MM.1S (cell line): ENCODE data around the gene FXR2.

Experiments used
- CTCF ChIP-seq: fragments of 300-600 bp; sonication (generic); IDR thresholded peaks from 2 replicates; pipeline ENCODE4 v1.5.1; 2016; ENCODE audit warnings: antibody characterized with exemption, low read length, mixed read lengths
- EZH2 ChIP-seq: fragments of 300-600 bp; sonication (generic); optimal IDR thresholded peaks from 2 replicates; pipeline ENCODE3; 2017; ENCODE audit warnings: low read depth, mild to moderate bottlenecking, antibody characterized with exemption, low read length, mixed read lengths
- EZH2phosphoT487 ChIP-seq: fragments of 300-600 bp; sonication (generic); IDR thresholded peaks from 2 replicates; pipeline ENCODE4 v1.6.1; 2018; ENCODE audit warnings: antibody characterized with exemption, low read length

GRCh38 chr17:7646457-7646856, 31.8 kb upstream of the FXR2 start:
- TF ChIP-seq CTCF, result no peak
- TF ChIP-seq EZH2phosphoT487, result no peak
- TF ChIP-seq EZH2, result no peak
